HepG2 (cell line): ENCODE results near the gene CD207. TPM values are rescaled to one million over a fixed set of nuclear protein-coding genes. Genes with fewer than 3 reads are reported as not detected.

ENCODE experiments used
- BHLHE40 ChIP-seq: IDR thresholded peaks from 2 replicates; pipeline ENCODE4 v1.6.1; 2011; ENCODE audit warnings: low read length, improper control_type of control experiment
- E2F1 ChIP-seq: sonication (generic); formaldehyde crosslinking; IDR thresholded peaks from 2 replicates; pipeline ENCODE4 v1.5.0; 2020; ENCODE audit warnings: missing genetic modification reagents
- ESRRA ChIP-seq: sonication (generic); formaldehyde crosslinking; IDR thresholded peaks from 2 replicates; pipeline ENCODE4 v1.5.1; 2020; ENCODE audit warnings: mild to moderate bottlenecking, low read depth, missing genetic modification reagents
- FOXA3 ChIP-seq: IDR thresholded peaks from 2 replicates; pipeline ENCODE4 v1.6.1; 2016; ENCODE audit warnings: missing genetic modification reagents, missing compliant biosample characterization
- FOXP1 ChIP-seq, 2 experiments: fragments of 450-650 bp in 1 of 2; IDR thresholded peaks; 2 replicates each; pipeline ENCODE4 v1.6.1; 2017 to 2018; ENCODE audit warnings: antibody characterized with exemption in 1 of 2
- HHEX ChIP-seq: IDR thresholded peaks from 2 replicates; pipeline ENCODE4 v1.6.1; 2016; ENCODE audit warnings: control low read depth
- IKZF5 ChIP-seq: IDR thresholded peaks from 2 replicates; pipeline ENCODE4 v1.6.1; 2018; ENCODE audit warnings: missing genetic modification reagents, mild to moderate bottlenecking, missing compliant biosample characterization
- KLF11 ChIP-seq: IDR thresholded peaks from 2 replicates; pipeline ENCODE4 v1.6.1; 2016; ENCODE audit warnings: missing compliant biosample characterization
- MEF2D ChIP-seq: sonication (generic); formaldehyde crosslinking; IDR thresholded peaks from 2 replicates; pipeline ENCODE4 v1.5.1; 2020; ENCODE audit warnings: mild to moderate bottlenecking, missing genetic modification reagents
- MEIS2 ChIP-seq: sonication (generic); formaldehyde crosslinking; IDR thresholded peaks from 2 replicates; pipeline ENCODE4 v1.9.0; 2021; ENCODE audit warnings: mild to moderate bottlenecking, missing genetic modification reagents
- PITX1 ChIP-seq: sonication (generic); formaldehyde crosslinking; IDR thresholded peaks from 2 replicates; pipeline ENCODE4 v1.5.1; 2020; ENCODE audit warnings: mild to moderate bottlenecking, missing genetic modification reagents
- RELA ChIP-seq: sonication (generic); formaldehyde crosslinking; IDR thresholded peaks from 2 replicates; pipeline ENCODE4 v1.4.0; 2020; ENCODE audit warnings: missing genetic modification reagents
- SNAPC2 ChIP-seq: sonication (generic); formaldehyde crosslinking; IDR thresholded peaks from 2 replicates; pipeline ENCODE4 v1.8.1; 2022; ENCODE audit warnings: mild to moderate bottlenecking, missing genetic modification reagents
- SP140L ChIP-seq: sonication (generic); formaldehyde crosslinking; IDR thresholded peaks from 2 replicates; pipeline ENCODE4 v1.4.0; 2020; ENCODE audit warnings: missing genetic modification reagents, borderline replicate concordance
- TBX2 ChIP-seq: sonication (generic); formaldehyde crosslinking; IDR thresholded peaks from 2 replicates; pipeline ENCODE4 v1.5.0; 2020; ENCODE audit warnings: missing genetic modification reagents, mild to moderate bottlenecking, borderline replicate concordance
- ZBED4 ChIP-seq: sonication (generic); formaldehyde crosslinking; IDR thresholded peaks from 2 replicates; pipeline ENCODE4 v1.4.0; 2020; ENCODE audit warnings: missing genetic modification reagents, borderline replicate concordance
- ZBTB3 ChIP-seq: sonication (generic); formaldehyde crosslinking; IDR thresholded peaks from 2 replicates; pipeline ENCODE4 v1.4.0; 2020; ENCODE audit warnings: low read depth, mild to moderate bottlenecking, moderate library complexity, missing genetic modification reagents, borderline replicate concordance
- ZNF331 ChIP-seq: sonication (generic); formaldehyde crosslinking; IDR thresholded peaks from 2 replicates; pipeline ENCODE4 v1.4.0; 2020; ENCODE audit warnings: missing genetic modification reagents
- ZNF496 ChIP-seq: sonication (generic); formaldehyde crosslinking; IDR thresholded peaks from 2 replicates; pipeline ENCODE4 v1.8.1; 2023; ENCODE audit warnings: mild to moderate bottlenecking, moderate library complexity, missing genetic modification reagents; ENCODE audit not compliant: insufficient replicate concordance
- ZNF547 ChIP-seq: sonication (generic); formaldehyde crosslinking; IDR thresholded peaks from 2 replicates; pipeline ENCODE4 v1.5.1; 2020; ENCODE audit warnings: mild to moderate bottlenecking, missing genetic modification reagents
- ZNF670 ChIP-seq: sonication (generic); formaldehyde crosslinking; IDR thresholded peaks from 2 replicates; pipeline ENCODE4 v1.8.0; 2022; ENCODE audit warnings: mild to moderate bottlenecking, missing genetic modification reagents, borderline replicate concordance
- ZNF775 ChIP-seq: sonication (generic); formaldehyde crosslinking; IDR thresholded peaks from 2 replicates; pipeline ENCODE4 v1.4.0; 2020; ENCODE audit warnings: missing genetic modification reagents, mild to moderate bottlenecking, moderate library complexity, borderline replicate concordance
- ZSCAN21 ChIP-seq: sonication (generic); formaldehyde crosslinking; IDR thresholded peaks from 2 replicates; pipeline ENCODE4 v1.8.0; 2022; ENCODE audit warnings: mild to moderate bottlenecking, missing genetic modification reagents, moderate library complexity, borderline replicate concordance
- polyA plus RNA-seq, 8 experiments: library from polyadenylated mRNA; depleted of rRNA in 3 of 8; stranded (reverse) in 7 of 8; unstranded in 1 of 8; fragments of >200 nt; fragmentation: Illumina TruSeq in 4 of 8; extraction: Trizol in 4 of 8; gene quantifications; 2 replicates each; pipeline versions ENCODE4 v1.2.1 to v1.2.3, GENCODE V29; 2011 to 2016; ENCODE audit warnings: low read depth in 4 of 8, missing spikeins in 1 of 8, mixed read lengths in 1 of 8; ENCODE audit not compliant: insufficient read depth in 1 of 8
- total RNA-seq, 5 experiments: library from RNA; depleted of rRNA; stranded (reverse); fragments of >200 nt; fragmentation: Illumina TruSeq; extraction: Trizol; gene quantifications; 2 replicates each; pipeline ENCODE4 v1.2.3, GENCODE V29; 2016; ENCODE audit warnings: low read depth in 1 of 5

Gene CD207
- total and polyA plus RNA-seq, 2 of the 13 experiments (the other 11 are each of a cell fraction or from before 2014, with no cell fraction given): 0.09 to 0.15 TPM

- TF ChIP-seq IKZF5 (CRISPR knock-in tag): peak; percentile 86
- TF ChIP-seq ZNF331 (CRISPR knock-in tag): peak; percentile 79
- TF ChIP-seq ZNF670 (CRISPR knock-in tag): no peak
- TF ChIP-seq FOXA3: peak; percentile 99
- TF ChIP-seq ESRRA (CRISPR knock-in tag): peak; percentile 75; the same call in 1 of the 2 replicates
- peak; percentile 89 for TF ChIP-seq MEIS2 (CRISPR knock-in tag)
- no peak; the same call in 1 of the 2 replicates for TF ChIP-seq ZBED4 (CRISPR knock-in tag)
- no peak for TF ChIP-seq ZNF496
- TF ChIP-seq ZNF775 (CRISPR knock-in tag): no peak
- peak; percentile 65; the same call in 1 of the 2 replicates for TF ChIP-seq ZBTB3 (CRISPR knock-in tag)
- no peak for TF ChIP-seq E2F1 (CRISPR knock-in tag)
- no peak for TF ChIP-seq BHLHE40
- TF ChIP-seq SNAPC2 (CRISPR knock-in tag): 0 out of 2 replicates have a peak, but pooled peaks have one; percentile 32
- TF ChIP-seq RELA: no peak
- TF ChIP-seq KLF11 (CRISPR knock-in tag): no peak; the same call in 1 of the 2 replicates
- no peak for TF ChIP-seq ZNF547 (CRISPR knock-in tag)
- TF ChIP-seq MEF2D (CRISPR knock-in tag): peak; percentile 84
- TF ChIP-seq TBX2: peak; percentile 90
- TF ChIP-seq SP140L (CRISPR knock-in tag): no peak
- no peak for TF ChIP-seq ZSCAN21 (CRISPR knock-in tag)
- 0 out of 2 replicates have a peak, but pooled peaks have one; percentile 44 for TF ChIP-seq FOXP1 (IDR thresholded peaks at IDR 0.05)
- peak; percentile 92 for TF ChIP-seq FOXP1 (CRISPR knock-in tag; IDR thresholded peaks at IDR 0.05)
- TF ChIP-seq HHEX: peak; percentile 96
- TF ChIP-seq PITX1 (CRISPR knock-in tag): peak; percentile 97
Measured at GRCh38 chr2:70807102-70807827, 28.4 kb downstream of the CD207 start (continued).
